Testis (tissue), 3 donors: ENCODE measurements around the gene MYEOV. TPM values are rescaled to one million over a fixed set of nuclear protein-coding genes. Genes with fewer than 3 reads are reported as not detected.

Experiments
- DNase-seq: peaks from one replicate; pipeline ENCODE4 v3.0.0-alpha.2; 2019
- H3K27ac ChIP-seq, 2 donors: fragments of 200-600 bp; sonication (generic); one replicate each; pipeline ENCODE4 v1.5.1; 2019
- H3K27me3 ChIP-seq: fragments of 200-600 bp; sonication (generic); one replicate; pipeline ENCODE4 v1.5.1; 2019
- H3K36me3 ChIP-seq: fragments of 200-600 bp; sonication (generic); one replicate; pipeline ENCODE4 v1.5.1; 2017; ENCODE audit warnings: low read depth; ENCODE audit errors: missing control alignments
- H3K4me1 ChIP-seq: fragments of 200-600 bp; sonication (generic); one replicate; pipeline ENCODE4 v1.5.1; 2019
- H3K4me3 ChIP-seq, 2 donors: fragments of 200-600 bp; sonication (generic); one replicate each; pipeline ENCODE4 v1.5.1; 2017 to 2019
- H3K9me3 ChIP-seq: fragments of 200-600 bp; sonication (generic); one replicate; pipeline ENCODE4 v1.5.1; 2017
- POLR2A ChIP-seq: fragments of 450-650 bp; IDR thresholded peaks from one replicate; pipeline ENCODE4 v1.6.1; 2017; ENCODE audit warnings: antibody characterized with exemption, mild to moderate bottlenecking, moderate library complexity
- WGBS, 2 donors: methylation state at CpG; one replicate each; pipeline ENCODE4 v1.1.5; 2018; 5-methylcytosine and 5-hydroxymethylcytosine counted together
- intact Hi-C: fragments of 100-400 bp; cut with DNase I; formaldehyde crosslinking; loops from one replicate; pipeline ENCODE4 v1.15.1; 2023; ENCODE audit warnings: low total_unique reads
- polyA plus RNA-seq: library from polyadenylated mRNA; stranded (reverse); fragments of 350-450 nt; fragmentation: Illumina TruSeq; extraction: RNeasy Lipid Tissue Mini Kit (QIAGEN cat#74804); gene quantifications from one replicate; pipeline ENCODE4 v1.2.3, GENCODE V29; 2014; ENCODE audit warnings: low read depth, low replicate concordance; ENCODE audit not compliant: insufficient read depth
- total RNA-seq, 2 donors: library from RNA; depleted of rRNA; stranded (reverse); fragments of >200 nt; gene quantifications; one replicate each; pipeline ENCODE4 v1.2.3, GENCODE V29; 2016
- TF ChIP-seq, protein P1 (sequence below), 3 experiments: fragments of 450-650 bp in 2 of 3; fragments of 200-600 bp in 1 of 3; sonication (generic) in 1 of 3; IDR thresholded peaks; one replicate each; pipeline ENCODE4 v1.5.1; 2016 to 2019; ENCODE audit warnings: antibody characterized with exemption in 3 of 3, mild to moderate bottlenecking in 2 of 3, moderate library complexity in 1 of 3

Gene MYEOV
- total and polyA plus RNA-seq, 3 donors from 2014 or later: 0.43 to 1.1 (median 1.1) TPM

DNA sequence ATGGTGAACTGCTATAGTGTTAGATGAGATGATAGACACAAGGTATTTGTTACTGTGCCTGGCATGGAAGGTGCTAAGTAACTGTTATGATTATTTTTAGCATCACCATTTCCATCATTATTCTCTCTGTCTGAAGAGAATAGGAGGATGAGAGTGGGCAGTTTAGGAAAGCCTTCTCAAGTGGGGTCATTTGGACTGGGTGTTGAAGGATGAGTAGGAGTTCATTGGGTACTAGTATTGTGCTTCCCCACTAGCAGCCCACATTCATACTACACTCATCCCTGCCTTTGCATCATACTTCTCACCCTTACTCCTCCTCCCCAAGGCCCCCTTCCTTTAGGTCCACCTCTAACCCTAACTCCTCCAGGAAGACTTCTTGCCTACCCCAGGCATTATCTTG is 20.6 kb downstream of the MYEOV start:
- H3K4me1 ChIP-seq: peaks cover 7% of the 10 kb centered on the region
- no peak overlapping the region for H3K27ac ChIP-seq
- H3K4me3 ChIP-seq: no peak overlapping the region
- H3K27me3 ChIP-seq: no peaks in the 10 kb centered on the region
- H3K36me3 ChIP-seq: no peaks in the 10 kb centered on the region
- H3K9me3 ChIP-seq: no peaks in the 10 kb centered on the region
- intact Hi-C loops: no loop called here
- no peak for DNase-seq
- TF ChIP-seq POLR2A: no peak
- TF ChIP-seq, protein P1, sequence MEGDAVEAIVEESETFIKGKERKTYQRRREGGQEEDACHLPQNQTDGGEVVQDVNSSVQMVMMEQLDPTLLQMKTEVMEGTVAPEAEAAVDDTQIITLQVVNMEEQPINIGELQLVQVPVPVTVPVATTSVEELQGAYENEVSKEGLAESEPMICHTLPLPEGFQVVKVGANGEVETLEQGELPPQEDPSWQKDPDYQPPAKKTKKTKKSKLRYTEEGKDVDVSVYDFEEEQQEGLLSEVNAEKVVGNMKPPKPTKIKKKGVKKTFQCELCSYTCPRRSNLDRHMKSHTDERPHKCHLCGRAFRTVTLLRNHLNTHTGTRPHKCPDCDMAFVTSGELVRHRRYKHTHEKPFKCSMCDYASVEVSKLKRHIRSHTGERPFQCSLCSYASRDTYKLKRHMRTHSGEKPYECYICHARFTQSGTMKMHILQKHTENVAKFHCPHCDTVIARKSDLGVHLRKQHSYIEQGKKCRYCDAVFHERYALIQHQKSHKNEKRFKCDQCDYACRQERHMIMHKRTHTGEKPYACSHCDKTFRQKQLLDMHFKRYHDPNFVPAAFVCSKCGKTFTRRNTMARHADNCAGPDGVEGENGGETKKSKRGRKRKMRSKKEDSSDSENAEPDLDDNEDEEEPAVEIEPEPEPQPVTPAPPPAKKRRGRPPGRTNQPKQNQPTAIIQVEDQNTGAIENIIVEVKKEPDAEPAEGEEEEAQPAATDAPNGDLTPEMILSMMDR (IDR thresholded peaks at IDR 0.05): no peak

DNA sequence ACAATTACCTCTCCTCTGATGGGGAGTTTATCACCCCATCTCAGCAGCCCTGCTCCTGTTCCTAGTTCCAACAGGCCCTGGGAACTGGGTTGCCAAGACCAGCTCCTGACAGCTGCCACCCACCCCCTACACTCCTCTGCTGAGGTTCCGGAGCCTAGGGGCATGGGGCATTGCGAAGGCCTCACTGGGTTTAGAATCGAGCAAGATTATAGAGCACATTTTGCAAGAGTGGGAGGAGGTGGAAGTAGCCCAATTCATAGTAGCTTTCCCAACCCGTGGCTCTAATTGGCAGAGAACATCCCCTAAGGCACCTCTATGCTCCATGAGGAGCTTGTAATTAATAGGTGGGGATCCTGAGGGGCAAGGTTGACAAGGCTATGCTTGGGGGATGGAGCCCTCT is 23.0 kb downstream of the MYEOV start:
- Histone ChIP-seq H3K27me3 (no peaks in the 10 kb centered on the region), H3K4me3 (no peak overlapping the region), H3K27ac (no peak overlapping the region), H3K4me1 (peaks cover 7% of the 10 kb centered on the region), H3K36me3 (no peaks in the 10 kb centered on the region), H3K9me3 (no peaks in the 10 kb centered on the region)
- no peak for DNase-seq
- intact Hi-C loops: no loop called here
- 75 to 87% methylated on average over 2 to 4 of the region's 4 CpGs for WGBS, 2 donors
- TF ChIP-seq POLR2A: no peak
- TF ChIP-seq, protein P1 (IDR thresholded peaks at IDR 0.05): no peak

DNA sequence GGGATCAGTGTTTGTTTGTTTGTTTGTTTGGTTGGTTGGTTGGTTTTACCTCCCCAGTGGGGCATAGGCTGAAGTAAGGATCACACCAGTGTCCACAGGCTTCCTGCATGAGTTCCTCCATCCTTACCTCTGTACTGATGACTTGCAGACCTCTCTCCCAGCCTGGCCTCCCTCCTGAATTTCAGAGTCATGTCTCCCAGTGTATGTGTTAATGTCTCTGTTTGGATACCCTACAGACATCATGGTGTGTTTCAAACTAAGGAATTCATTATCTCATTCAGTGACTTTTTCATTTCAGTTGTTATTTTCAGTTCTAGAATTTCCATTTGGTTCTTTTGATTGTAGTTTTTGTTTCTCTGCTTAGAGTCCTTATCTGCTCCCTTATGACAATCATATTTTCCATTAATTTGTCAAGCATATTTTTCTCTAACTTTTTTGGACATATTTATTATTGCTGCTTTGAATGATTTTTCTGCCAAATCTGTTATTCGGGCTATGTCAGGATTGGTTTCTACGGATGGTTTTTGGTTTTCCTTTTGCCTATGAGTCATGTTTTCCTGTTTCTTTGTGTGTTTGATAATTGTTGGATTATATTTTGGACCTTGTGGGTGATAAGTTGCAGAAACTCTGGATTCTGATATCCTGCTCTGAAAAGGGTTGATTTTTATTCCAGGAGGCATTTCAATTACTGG is 23.6 kb downstream of the MYEOV start:
- WGBS, 2 donors: 74 to 83% methylated on average over 2 of the region's 2 CpGs
- Histone ChIP-seq H3K36me3 (no peaks in the 10 kb centered on the region), H3K9me3 (no peaks in the 10 kb centered on the region), H3K4me3 (no peak overlapping the region), H3K27me3 (no peaks in the 10 kb centered on the region), H3K27ac (no peak overlapping the region), H3K4me1 (peaks cover 7% of the 10 kb centered on the region)
- DNase-seq: no peak
- TF ChIP-seq, protein P1 (IDR thresholded peaks at IDR 0.05): no peak
- TF ChIP-seq POLR2A: no peak
- intact Hi-C loops: no loop called here

DNA sequence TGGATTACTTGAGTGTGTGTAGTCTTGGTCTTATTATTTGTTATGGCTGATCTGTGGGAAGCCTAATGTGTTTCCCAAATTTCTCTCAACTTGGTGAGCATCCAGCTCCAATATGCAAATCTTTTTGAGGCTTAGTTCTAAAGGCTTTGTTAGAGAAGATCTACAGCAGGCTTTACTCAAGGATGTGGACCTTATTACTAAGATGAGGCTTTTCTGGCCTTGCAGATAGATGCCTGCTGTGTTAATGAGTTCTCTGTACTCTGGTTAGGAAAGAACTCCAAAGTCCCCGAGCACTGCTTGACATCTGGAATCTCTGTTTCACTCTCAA is 24.1 kb downstream of the MYEOV start:
- no peaks in the 10 kb centered on the region for H3K36me3 ChIP-seq
- H3K9me3 ChIP-seq: no peaks in the 10 kb centered on the region
- no peak overlapping the region for H3K27ac ChIP-seq
- no peak overlapping the region for H3K4me3 ChIP-seq
- H3K27me3 ChIP-seq: no peaks in the 10 kb centered on the region
- WGBS, 2 donors: 62 to 86% methylated on average over 1 of the region's 1 CpG
- no peak for DNase-seq
- intact Hi-C loops: no loop called here
- H3K4me1 ChIP-seq: peaks cover 3% of the 10 kb centered on the region
- TF ChIP-seq, protein P1 (IDR thresholded peaks at IDR 0.05): no peak
- TF ChIP-seq POLR2A: no peak
